ENCODE results near the gene NRP1. TPM values are rescaled to one million over a fixed set of nuclear protein-coding genes. Genes with fewer than 3 reads are reported as not detected.
"Not testable (repeated sequence)": the region's sequence is repeated elsewhere in the genome, so short reads cannot be mapped to it uniquely, and the experiment has no call there.

NRP1 gene
- total RNA-seq, 1 experiment from 2014 or later, result 12.2 TPM

DNA sequence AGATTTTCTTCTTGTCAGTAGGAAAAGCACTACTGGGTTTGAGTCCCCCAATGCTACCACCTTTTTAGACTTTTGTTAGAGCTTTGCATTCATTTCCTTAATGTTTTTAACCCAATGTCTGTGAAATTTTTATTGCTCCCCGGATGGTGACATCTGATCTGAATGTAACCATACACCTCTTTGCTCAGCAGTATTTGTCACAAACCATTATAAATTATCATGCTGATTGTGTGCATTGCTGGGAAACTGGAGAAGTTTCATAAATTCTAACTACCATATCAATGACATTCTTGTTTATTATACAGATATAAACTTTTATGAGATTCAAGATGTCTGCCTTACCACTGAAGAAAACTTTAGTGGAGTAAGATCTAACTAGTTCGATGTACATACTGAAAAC is 8.5 kb downstream of the NRP1 start:
- no peak for DNase-seq (ENCODE audit: extremely low read depth, low read depth)

DNA sequence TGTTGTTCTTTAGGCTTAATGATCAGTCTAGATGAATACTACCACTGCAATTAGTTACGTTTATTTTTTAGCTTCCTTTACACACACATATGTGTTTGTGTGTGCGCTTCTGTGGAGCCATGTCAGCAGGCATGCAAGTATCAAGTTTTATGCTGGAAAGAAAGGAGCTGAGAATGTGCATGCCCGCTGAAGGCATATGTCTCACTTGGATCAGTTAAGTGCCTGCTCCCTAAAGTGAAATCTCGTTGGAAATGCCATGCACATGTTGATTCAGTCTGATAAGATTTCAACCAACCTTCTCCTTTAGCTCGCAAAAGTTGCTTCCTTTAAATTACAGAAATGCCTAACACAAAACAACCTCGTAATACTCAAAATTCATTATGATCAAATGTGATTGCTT is 10.7 kb downstream of the NRP1 start:
- no peak for DNase-seq (ENCODE audit: extremely low read depth, low read depth)

DNA sequence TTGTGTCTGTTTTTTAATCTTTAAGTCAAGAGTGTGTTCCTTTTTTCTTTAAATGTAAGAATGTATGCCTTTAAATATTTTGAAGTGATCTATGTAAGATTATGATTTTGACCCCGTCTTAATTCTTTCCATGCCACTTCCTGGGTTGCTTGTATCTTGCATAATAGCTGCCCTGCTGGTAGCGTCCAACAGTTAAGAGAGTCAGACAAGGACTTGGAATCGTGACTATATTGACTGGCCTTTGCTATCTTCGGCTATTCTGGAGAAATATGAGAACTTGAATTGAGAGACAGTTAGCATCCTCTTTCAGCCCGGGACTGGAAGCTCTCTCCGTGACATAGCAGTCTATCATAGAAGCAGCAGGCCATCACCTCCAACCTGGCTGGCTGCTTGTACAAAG is 13.0 kb downstream of the NRP1 start:
- no peak for DNase-seq (ENCODE audit: extremely low read depth, low read depth)

DNA sequence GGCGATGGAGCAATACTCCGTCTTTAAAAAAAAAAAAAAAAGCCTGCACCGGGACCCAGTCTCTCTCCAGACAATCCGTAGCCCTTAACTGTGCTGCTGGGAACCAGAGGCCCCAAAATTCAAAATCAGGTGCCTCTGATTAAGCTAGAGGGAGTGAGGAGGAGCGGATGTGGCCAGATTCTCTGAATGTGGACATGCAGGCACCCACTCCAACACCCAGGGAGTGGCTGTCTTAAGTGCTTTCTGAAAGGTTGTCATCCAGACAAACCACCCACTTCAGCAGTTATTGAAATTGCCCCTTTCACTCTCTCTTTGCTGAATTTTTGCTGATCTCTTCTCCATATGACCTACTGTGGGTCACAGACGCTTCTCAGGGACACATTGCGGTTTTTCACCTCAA is 14.2 kb downstream of the NRP1 start:
- DNase-seq (ENCODE audit: extremely low read depth, low read depth), result no peak

DNA sequence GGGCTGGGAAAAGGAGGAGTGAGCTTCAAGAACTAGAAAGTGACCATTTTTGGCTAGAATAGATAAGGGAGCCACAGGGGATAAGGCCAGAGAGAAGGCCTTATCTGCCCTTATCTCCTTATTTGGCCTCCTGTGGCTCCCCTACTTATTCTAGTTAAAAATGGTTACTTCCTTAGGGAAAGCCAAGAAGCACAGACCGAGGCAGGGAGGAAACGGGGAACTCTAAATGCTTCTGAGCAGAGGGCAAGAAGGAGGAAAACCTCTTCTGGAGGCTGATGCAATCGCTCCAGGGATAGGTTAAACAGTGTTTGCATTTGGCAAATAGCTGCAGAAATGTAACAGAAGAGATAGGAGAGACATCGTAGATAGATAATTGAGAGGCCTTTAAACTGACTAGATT is 18.6 kb downstream of the NRP1 start:
- no peak for DNase-seq (ENCODE audit: extremely low read depth, low read depth)

DNA sequence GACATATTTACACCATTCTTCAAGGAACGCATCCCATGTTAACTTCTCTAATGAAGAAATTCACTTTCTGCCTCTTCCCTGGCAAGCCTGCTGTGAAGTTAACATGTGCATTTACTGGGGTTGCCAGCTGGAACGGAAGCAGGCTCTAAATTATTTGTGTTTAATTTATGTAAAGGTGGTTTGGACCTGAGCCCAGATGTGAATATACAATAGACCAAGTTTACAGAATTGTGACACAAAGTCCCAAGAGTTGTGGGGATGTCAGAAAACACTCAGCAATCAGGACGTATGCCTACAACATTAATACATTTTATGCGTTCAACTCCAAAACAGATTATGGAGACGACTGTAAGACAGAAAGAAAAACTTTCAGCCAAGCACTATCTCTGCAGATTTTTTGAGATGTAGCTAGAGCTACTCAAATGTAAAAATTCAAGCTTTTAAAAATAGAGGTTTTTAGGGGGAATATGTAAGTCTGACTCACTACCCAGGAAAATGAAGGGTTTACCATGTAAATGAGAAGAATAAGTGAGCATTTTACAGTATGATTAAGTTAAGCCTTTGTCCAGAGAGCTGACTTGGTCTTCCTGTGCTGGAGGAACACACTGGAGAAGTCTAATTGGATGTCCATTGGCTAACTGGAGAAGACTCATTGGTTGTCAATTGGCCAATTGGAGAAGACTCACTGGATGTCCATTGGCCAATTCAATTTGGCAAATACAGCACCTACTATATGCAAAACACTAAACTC is 19.5 kb downstream of the NRP1 start:
- no peak for DNase-seq (ENCODE audit: extremely low read depth, low read depth)

DNA sequence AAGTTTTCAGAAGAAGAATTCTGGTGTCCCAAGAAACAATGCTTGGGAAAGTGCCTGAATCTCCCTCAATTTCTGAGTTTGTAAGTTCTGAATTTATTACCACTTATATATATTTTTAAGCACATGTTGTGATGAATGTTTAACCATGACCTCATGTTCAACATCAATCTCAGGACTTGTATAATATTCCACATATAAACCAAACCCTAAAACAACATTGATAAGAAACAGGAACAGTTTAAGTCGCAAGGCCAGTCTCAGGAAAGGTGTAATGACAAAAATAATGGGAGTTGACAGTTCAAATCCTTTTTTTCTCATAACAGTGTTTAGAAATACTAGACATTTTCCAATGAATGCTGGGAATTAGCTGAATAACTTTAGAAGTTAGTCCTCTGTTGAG is 22.8 kb downstream of the NRP1 start:
- DNase-seq (ENCODE audit: extremely low read depth, low read depth), result no peak

DNA sequence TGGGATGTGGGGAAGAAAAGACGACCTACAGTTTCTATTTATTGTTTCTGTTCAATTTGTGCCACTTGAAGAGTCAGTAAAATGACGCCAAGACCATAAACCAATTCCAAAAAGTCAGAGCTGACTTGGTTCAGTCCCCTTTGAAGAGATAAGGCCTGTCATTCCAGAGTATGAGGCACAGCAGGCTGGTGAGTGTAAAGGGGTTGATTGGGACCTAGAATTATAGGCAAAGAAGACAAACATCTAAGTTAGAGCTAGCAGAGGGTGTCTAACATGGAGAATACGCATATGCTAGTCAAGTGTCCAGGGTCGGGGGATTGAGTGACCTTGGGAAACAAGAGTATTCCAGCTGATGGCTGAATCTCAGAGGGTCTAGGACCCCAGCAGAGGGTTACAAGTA is 23.6 kb downstream of the NRP1 start:
- DNase-seq (ENCODE audit: extremely low read depth, low read depth), result no peak

DNA sequence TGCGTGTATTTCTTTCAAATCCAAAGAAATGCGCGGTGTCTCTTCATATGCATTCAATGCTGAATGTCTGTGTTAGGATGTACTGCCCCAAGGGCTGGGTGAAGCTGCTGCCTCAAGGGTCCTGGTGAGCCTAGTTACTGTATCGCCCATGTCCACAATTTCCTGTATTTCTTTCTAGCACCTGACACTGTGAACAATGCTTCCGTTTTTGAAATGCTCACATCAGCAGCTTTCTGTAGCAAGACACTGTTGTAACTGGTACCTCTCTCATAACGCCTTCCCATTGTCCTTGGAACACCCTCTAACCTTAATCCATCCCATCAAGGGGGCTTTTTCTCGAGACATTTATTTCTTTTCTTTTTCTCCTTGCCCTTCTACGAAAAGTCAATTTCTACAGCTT is 25.1 kb downstream of the NRP1 start:
- DNase-seq (ENCODE audit: extremely low read depth, low read depth), result no peak

DNA sequence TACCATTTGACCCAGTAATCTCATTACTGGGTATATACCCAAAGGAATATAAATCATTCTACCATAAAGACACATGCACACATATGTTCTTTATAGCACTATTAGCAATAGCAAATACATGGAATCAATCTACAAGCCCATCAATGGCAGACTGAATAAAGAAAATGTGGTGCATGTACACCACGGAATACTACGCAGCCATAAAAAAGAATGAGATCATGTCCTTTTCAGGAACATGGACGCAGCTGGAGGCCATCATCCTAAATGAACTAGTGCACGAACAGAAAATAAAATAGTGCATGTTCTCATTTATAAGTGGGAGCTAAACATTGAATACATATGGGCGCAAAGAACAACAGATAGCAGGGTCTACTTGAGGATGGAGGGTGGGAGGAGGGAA is 26.6 kb downstream of the NRP1 start:
- DNase-seq (ENCODE audit: extremely low read depth, low read depth), result no peak

DNA sequence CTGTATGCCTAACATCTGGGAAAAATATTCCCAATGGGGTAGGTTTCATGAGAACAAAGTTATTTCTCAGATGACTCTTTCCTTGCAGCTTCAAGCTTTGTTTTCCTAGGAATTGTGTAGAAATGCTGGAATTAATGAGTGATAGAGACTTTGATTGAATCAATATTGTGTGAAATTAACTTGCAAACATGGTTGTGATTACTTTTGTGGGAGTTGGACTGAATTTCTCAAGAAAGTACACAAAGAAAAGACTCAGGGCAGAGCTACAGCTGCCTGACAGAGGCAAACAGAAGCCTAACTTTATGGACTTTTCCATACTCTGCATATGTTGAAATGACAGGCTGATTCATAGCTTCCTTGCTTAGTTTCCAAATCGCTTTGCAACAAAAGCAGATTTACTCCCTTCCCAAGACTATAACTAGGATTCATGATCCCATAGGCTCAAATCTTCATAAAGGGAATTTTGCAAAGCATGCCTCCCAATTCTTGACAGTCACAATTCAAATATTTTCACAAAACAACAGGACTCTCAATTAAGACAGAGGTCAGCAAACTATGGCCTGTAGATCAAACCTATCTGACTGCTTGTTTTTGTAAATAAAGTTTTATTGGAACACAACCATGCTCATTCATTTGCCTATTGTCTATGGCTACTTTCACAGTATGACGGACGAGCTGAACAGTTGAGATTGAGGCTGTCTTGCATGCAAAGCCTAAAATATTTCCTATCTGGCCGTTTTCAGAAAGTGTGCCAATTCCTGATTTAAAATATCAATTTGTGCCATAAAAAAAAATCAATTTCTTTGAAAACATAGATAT is 27.6 kb downstream of the NRP1 start:
- no peak for DNase-seq (ENCODE audit: extremely low read depth, low read depth)

DNA sequence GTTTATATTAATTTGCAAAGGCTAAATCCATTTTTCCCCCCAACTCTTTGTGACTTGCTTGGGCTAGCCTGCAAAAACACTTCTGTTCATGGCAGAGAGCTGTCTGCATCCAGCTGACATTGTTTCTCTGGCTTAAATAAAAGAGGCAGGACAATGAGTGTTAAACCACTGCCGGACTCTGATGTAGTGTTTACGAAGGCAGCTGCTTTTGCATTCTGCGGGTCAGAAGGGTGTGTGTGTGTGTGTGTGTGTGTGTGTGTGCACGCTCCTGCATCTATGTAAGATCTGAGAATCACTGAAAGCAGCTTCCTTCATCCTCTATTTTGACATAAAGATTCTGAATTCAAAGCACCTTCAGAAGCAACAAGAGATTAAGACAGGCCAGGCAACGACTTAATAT is 28.3 kb downstream of the NRP1 start:
- DNase-seq (ENCODE audit: extremely low read depth, low read depth), result no peak

DNA sequence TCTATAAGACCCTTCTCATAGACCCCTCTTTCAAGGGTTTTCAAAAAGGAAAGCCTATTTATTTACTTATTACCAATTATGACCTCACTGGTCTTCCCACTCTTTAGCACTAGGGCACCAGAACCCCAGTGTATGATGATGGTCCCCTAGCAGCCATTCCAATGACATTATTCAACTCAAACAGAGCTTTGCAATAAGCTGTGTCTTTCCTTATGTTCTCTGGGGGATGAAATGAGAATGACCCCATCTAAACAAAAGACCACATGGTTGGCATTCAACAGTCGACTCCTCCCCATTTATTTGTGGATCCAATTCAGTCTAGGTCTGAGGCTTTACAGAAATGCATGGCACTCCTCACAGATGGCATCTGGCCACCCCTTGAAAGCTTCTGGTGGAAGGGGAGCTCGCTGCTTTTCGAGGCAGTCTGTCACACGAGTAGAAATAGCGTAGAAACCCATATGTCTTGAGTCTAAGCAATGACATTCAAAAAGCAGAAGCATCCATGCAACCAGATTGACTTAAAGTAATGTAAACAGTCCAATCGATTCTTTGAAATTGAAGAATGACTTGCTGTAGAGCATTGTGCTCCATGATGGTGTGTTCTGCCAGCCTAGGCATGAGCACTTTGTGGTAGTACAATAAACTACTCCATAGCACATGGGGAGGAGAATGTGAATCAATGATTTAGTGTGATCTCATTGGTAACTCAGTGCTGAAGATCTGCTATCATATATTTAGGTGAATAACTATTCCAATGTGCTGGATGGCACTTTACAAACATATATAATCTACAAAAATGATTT is 29.8 kb downstream of the NRP1 start:
- no peak for DNase-seq (ENCODE audit: extremely low read depth, low read depth)

DNA sequence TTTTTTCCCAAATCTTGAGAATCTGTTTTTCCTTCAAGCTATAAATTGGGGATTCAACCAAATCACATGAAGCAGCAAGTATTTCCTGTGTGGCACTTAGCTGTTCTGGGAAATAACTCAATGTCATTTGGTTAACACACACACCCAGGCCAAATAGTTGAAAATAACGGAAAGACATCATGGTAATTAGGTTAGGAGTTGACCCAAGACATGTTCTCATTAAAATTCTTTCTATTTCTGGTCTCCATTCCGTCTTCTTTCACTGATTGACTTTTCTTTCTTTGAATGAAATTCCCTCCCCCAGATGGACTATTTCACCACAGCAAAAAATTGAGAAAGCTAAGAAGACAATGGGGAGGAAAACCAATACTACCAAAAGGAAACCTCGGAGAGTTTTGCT is 30.5 kb downstream of the NRP1 start:
- DNase-seq (ENCODE audit: extremely low read depth, low read depth), result no peak

DNA sequence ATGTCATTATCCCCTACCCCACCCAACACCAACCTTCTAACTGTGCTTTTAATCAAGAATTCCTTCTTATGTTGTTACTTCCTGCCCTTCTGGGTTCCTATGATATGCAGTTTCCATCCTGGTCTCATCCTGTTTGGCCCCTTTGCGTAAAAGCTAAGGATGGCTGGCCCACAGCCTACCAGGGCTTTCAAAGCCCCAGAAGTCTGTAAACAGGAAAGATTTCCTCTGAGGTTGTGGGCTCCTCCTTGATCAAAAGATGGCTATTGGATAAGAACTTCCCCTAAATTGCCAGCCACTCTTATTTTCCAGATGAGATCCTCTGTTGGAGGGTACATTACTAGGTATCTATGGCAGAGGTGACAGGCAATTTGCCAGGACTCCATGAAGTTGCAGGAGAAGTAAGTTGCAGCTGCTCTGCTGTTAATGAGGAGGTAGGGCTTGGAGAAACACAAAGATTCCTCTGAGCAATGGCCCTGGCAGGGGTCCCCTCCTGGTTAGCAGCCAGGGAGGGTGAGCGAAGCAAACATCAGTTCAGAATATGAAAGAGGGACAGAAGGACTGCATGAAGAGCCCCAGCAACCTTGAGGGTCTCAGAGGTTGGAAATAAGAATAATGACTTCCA is 32.1 kb downstream of the NRP1 start:
- no peak for DNase-seq (ENCODE audit: extremely low read depth, low read depth)

DNA sequence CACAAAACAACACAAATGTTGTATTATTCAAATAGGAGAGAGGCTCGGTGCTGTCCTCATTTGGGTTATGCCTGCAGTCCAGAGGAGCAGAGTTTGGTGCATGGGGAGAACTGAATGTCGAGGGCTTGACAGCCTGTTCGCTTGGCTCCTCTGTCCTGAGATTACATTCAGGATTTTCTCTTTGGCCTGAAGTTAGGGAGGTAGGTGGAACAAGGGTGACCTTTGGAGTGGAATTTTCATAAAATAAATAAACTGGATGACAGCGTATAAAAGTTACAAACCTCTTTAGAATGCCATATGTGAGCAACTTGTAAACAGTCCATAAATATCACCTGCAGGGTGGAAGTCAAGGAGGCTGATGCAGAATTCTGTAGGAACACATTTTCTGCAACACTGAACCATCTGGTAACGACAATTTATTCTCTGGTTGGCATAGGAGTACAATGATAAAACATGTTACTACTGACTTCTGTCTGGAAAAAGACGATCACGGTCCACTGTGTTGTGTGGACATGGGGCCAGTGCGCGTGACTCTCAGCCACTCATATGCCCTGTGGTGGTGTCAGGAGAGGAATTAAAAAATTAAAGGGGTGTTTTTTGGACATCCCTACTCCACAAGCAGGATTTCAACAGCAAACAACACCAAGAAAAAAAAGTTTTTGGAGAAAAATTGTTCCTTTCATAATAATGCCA is 33.2 kb downstream of the NRP1 start:
- no peak for DNase-seq (ENCODE audit: extremely low read depth, low read depth)

DNA sequence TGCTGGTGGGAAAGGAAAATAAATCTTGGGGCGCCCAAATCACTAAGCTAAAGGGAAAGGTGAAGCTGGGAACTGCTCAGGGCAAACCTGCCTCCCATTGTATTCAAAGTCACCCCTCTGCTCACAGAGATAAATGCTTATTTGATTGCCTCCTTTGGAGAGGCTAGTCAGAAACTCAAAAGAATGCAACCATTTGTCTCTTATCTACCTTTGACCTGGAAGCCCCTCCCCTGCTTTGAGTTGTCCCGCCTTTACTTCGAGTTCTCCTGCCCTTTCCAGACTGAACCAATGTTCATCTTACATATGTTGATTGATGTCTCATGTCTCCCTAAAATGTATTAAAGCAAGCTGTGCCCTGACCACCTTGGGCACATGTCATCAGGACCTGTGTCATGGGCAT is 33.9 kb downstream of the NRP1 start:
- DNase-seq (ENCODE audit: extremely low read depth, low read depth), result not testable (repeated sequence)

DNA sequence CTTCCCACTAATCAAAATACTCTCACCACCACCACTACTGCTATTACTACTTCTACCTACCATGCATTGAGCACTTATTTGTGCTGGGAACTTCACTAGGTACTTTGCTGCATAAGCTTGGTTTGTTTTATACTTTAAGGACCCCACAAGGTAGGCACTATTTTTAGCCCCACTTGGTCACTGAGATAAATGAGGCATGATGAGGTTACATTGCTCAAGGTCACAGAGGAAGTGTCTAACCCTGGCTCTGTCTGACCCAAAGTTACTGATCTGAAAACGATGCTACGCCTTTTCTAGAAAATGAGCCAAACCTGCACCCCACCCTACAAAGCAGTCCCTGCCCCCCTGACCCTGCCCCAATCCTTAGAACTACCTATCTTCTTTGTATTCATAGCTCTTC is 35.6 kb downstream of the NRP1 start:
- no peak for DNase-seq (ENCODE audit: extremely low read depth, low read depth)

DNA sequence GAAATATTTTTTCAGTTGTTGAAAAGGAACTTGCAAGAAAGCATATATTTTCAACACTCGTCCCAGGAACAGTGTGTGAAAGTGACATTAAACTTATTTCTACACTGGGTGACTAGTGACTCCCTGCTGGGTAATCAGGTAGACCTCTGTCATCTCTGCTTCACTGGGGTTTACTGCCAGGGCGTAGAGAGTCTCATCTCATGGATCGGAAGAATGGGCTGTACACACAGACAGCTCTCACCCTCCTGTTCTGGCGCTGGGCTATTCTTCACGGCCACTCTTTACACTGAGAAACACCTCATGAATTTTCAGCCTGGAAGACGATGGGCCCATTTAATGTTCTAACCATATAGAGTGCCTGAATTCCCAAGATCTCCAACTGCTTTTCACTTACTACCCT is 36.4 kb downstream of the NRP1 start:
- DNase-seq (ENCODE audit: extremely low read depth, low read depth), result no peak

DNA sequence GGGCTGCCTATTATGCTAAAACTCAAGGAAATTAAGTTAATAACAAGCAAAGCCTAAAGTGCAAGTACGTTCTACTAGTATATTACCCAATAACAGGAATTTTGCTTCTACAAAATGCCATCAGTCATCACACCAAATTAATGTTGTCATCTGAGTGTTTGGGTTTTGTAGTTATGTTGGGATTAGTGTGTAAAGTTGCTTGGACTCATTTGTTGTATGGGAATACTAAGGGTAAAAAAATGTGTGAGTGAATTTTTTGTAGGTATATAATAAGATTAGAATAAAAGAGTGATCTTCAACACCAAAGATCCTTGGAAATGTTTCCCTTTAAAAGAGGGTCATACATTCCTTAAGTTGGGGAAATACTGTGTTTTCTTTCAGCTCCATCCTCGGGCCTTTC is 38.6 kb downstream of the NRP1 start:
- no peak for DNase-seq (ENCODE audit: extremely low read depth, low read depth)
